C4-2B (cell line): ENCODE data around the gene MOB1B.

ENCODE experiments used
- H3K27ac ChIP-seq: fragments of 450-650 bp; 2 replicates; pipeline ENCODE4 v1.5.1; 2017
- ZFX ChIP-seq: fragments of 450-650 bp; IDR thresholded peaks from 2 replicates; pipeline ENCODE4 v1.6.1; 2017
- TF ChIP-seq, protein P1 (sequence below): fragments of 450-650 bp; conservative IDR thresholded peaks from 2 replicates; pipeline ENCODE4 v1.5.1; 2017; ENCODE audit warnings: mild to moderate bottlenecking

The MOB1B gene

DNA sequence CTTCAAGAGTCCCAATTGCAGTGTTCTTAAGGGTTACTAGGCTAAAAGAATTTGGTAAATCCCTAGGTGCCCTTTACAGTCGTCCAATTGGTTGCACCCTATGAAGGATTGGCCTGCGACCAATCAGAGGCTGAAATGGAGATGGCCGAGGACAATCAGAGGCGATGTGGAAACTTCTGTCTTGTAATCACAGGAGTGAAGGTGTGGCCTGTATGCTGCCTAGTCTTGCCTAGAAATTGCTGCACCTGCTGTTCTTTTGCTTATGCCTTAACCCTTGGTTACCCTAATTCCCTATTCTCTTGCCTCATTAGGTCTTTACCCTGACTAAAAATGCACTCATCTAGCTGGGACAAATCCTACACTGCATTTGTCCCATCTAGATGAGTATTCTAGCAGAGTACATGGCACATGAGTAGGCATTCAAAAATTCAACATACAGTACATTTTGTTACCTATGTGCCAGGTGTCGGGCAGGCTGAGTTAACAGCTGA is 90.3 kb downstream of the MOB1B start:
- peak overlapping the region; percentile 81; the same call in 1 of the 2 replicates for H3K27ac ChIP-seq
- no peak for TF ChIP-seq ZFX
- TF ChIP-seq, protein P1, sequence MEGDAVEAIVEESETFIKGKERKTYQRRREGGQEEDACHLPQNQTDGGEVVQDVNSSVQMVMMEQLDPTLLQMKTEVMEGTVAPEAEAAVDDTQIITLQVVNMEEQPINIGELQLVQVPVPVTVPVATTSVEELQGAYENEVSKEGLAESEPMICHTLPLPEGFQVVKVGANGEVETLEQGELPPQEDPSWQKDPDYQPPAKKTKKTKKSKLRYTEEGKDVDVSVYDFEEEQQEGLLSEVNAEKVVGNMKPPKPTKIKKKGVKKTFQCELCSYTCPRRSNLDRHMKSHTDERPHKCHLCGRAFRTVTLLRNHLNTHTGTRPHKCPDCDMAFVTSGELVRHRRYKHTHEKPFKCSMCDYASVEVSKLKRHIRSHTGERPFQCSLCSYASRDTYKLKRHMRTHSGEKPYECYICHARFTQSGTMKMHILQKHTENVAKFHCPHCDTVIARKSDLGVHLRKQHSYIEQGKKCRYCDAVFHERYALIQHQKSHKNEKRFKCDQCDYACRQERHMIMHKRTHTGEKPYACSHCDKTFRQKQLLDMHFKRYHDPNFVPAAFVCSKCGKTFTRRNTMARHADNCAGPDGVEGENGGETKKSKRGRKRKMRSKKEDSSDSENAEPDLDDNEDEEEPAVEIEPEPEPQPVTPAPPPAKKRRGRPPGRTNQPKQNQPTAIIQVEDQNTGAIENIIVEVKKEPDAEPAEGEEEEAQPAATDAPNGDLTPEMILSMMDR: no peak

DNA sequence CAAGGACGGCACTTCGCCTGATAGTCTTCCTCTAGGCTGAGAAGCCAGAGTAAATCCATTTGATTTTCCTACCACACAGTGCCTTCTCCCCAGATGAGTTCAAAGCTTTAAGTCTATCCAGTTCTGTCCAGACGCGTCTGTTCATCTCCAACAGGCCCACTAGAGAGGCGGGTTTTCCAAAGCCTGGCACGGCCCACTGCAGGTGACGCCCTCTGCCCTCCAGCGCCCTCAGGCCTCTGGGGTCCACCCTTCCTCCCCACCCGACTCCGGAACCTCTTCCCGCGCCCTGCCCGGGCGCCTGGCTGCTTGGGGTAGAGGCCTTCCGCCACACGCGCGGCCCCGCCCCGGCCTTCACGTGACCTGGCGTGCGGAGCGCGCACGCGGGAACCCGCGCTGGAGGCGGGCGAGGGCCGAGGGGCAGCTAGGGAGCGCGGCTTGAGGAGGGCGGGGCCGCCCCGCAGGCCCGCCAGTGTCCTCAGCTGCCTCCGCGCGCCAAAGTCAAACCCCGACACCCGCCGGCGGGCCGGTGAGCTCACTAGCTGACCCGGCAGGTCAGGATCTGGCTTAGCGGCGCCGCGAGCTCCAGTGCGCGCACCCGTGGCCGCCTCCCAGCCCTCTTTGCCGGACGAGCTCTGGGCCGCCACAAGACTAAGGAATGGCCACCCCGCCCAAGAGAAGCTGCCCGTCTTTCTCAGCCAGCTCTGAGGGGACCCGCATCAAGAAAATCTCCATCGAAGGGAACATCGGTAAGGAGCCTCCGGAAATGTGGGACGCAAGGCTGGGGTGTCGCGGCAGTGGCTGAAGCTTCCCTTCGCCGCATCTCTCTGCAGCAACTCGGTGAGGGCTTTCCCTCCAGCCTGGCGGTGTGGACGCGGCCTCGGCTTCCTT is 91.3 kb downstream of the MOB1B start, which contains the start of gene DCK:
Gene DCK (plus strand): TSS at position 469 of the 888 bp plus-strand sequence. CDS start 187 bp downstream, at position 656.
- peak; percentile 73 for TF ChIP-seq ZFX
- TF ChIP-seq, protein P1: no peak
- peak within 1 kb of the TSS; percentile 81 for H3K27ac ChIP-seq

DNA sequence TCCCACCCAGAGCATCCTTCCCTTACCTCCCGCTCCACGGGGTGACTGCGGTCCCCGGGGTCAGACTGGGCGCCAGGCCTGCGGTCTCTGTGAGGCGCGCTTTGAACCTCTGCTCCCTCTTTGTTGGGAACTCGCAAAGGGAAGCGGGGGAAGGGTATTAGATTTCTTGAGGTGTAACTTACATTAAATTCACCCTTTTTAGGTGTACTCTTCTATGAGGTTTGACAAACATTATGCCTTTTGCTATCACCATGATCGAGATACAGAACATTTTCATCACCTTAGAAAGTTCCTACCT is 91.8 kb downstream of the MOB1B start:
- TF ChIP-seq, protein P1: no peak
- no peak for TF ChIP-seq ZFX
- peak overlapping the region; percentile 81 for H3K27ac ChIP-seq

DNA sequence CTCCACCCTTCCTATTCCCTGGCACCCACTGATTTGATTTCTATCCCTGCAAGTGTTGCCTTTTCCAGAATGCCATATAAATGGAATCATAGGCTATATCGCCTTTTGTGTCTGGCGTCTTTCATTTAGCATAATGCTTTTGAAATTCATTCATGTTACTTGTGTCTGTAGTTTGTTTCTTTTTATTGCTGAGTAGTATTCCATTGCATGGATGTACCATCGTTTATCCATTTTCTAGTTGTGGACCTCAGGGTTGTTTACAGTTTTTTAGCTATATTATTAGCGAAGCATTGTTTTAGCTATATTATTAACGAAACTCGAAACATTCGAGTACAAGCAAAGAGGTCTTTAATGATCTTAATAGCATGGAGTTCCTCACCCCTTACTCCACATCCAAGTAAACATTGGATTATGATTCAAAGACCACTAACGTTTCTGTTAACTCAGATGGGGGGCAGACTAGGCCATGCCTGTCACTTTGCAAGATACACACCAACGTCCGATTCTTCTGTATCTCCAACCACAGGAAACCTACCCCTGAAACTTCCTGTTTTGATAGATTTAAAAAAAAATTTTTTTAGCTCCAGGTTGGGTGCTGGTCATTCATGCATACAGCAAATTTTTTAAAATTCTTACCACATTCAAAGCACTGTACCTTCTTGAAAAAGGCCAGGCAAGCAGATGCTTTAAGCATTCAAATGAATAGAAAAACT is 92.4 kb downstream of the MOB1B start:
- H3K27ac ChIP-seq: peak overlapping the region; percentile 81
- no peak for TF ChIP-seq ZFX
- TF ChIP-seq, protein P1: no peak

DNA sequence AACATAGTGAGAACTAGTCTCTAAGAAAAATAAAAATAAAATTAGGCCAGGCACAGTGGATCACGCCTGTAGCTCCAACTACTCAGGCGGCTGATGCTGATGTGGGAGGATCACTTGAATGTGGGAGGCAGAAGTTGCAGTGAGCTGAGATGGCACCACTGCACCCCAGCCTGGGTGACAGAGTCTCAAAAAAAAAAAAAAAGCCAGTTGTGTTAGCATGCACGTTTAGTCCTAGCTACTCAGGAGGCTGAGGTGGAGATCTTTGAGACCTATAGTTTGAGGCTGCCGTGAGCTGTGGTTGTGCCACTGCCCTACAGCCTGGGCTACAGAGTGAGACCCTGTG is 93.8 kb downstream of the MOB1B start:
- no peak overlapping the region for H3K27ac ChIP-seq
- TF ChIP-seq, protein P1: no peak
- no peak for TF ChIP-seq ZFX

DNA sequence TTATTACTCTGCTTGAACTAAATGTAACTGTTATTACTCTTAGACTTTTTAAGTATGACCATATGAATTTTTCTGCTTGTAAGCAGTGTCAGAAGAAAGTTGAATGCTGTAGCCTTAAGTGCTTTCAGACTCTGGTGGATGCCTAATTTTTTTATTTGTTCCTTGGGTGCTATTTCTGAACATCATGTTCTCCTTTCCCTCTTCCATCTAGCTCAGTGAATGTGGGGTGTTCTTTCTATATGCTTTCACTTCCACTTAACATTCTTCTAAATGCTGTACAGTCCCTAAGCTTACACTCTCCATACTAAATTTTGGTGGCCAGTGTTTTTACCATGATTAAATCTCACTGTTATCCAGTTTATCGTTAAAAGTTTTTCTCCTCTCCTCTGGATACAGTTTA is 94.9 kb downstream of the MOB1B start:
- H3K27ac ChIP-seq: no peak overlapping the region

More for the DNA sequence above, 94.9 kb downstream of the MOB1B start:
- TF ChIP-seq, protein P1: no peak
- no peak for TF ChIP-seq ZFX
